GM23248 (cell line): ENCODE results near the gene RXRA.

ENCODE experiments used
- EZH2 ChIP-seq: fragments of 200-600 bp; sonication (generic); IDR thresholded peaks from 2 replicates; pipeline ENCODE4 v1.6.1; 2018; ENCODE audit warnings: antibody characterized with exemption, mild to moderate bottlenecking; ENCODE audit not compliant: insufficient read depth, poor library complexity, severe bottlenecking
- EZH2phosphoT487 ChIP-seq: fragments of 200-600 bp; sonication (generic); IDR thresholded peaks from 2 replicates; pipeline ENCODE4 v1.6.1; 2018; ENCODE audit warnings: antibody characterized with exemption, moderate library complexity, mild to moderate bottlenecking, low read depth; ENCODE audit not compliant: insufficient read depth

GRCh38 chr9:134413112-134413715, 87.0 kb downstream of the RXRA start:
- TF ChIP-seq EZH2, result no peak
- TF ChIP-seq EZH2phosphoT487, result no peak
